Measurements from ENCODE around the gene CLEC18B.
"Not testable (repeated sequence)": the region's sequence is repeated elsewhere in the genome, so short reads cannot be mapped to it uniquely, and the experiment has no call there.

The CLEC18B gene

DNA sequence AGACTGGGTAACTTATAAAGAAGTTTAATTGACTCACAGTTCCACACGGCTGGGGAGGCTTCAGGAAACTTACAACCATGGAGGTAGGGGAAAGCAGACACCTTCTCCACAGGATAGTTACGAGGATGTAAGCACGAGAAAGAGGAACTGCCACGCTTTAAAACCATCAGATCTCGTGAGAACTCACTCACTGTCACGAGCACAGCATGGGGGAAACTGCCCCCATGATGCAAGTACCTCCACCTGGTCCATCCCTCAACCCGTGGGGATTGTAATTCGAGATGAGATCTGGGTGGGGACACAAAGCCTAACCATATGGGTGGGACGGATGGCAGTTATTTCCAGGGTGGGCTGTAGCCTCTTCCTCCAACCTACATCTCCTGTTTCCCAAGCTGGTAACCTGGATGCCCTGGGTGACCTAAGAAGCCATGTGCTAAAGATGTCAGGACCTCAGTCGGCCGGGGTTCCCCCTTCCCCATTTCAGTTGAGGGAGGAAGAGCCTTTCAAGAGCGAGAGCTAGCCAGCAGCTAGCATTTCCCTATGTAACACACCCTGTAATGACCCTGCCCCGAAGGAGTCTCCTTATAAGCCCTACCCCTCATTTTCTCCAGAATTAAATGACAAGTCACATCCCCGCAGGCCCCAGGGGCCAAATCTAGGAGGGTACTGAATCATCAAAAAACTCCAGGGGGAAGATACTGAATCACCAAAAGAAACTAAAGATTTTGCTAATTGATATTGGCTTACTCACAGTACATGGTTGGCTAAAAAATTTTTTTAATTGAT lies 16.9 kb downstream of the CLEC18B start:
- not testable (repeated sequence) for DNase-seq

DNA sequence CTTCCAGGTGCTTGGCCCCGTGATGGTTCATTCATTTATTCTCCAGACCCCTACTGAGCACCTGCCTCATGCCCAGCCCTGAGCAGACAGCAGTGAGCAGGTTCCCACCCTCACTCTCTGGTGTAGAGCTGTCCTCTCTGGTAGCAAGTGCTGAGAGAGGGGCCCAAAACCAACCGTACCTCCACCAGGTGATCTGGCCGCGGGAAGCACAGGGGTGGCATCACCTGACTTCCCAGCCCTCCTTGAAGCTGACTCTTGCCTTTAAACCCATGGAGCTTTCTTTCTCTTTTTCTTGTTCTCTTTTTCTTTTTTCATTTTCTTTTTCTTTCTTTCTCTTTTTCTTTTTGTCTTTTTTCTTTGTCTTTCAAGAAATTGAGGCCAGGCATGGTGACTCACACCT lies 21.0 kb downstream of the CLEC18B start:
- not testable (repeated sequence) for DNase-seq

DNA sequence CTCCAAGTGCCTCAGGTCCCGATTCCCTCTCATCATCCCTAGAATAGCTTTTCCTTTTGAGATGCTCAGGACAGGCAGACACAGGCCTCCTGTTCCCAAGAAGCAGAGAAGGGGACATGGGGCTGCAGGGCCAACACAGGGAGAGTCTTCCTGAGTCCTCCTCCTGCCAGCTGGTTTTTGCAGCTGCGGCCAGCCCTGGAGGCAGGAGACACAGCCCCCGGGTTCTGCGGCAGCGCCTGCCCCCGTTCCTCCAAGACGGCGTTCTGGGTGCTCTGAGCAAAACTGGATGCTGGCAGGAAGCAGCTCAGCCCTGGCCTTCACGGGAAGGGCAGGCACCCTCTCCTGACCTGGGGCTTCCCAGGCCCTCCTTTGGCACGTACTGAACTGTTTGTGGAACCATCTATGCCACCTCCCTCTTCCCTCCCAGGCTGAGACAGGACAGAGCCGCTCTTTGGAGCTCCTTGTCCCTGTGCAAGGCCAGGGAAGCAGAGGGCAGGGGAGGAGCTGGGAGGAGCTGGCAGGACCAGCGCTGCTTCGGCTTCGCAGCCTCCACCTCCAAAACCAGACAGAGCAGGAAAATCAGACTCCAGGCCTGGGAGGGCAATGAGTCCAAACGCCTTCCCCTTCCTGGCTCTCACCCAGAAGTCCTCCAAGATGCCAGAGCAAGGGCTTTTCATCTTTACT lies 22.9 kb downstream of the CLEC18B start:
- DNase-seq, result not testable (repeated sequence)

DNA sequence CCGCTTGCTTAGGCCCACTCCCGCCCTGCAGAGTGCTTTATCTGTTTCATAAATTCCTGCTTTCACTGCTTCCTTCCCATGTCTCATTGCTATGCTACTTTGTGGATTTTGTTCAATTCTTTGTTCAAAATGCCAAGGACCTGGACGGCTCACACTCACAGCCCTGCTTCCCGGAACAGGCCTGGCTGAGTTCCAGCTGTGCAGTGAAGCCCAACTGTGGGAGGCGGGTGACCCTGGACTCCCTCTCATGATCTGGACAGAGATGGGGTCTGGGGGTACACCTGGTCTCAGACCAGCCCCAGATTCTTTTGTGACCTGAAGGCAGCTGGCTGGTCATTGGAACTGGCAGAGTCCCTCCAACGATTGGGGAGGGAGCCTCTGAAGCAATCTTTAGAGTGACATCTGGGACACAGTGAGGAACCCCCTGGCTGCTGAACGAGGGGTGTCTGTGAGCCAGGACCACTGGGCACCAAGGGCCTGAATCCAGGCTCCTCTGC lies 24.7 kb downstream of the CLEC18B start:
- not testable (repeated sequence) for DNase-seq

DNA sequence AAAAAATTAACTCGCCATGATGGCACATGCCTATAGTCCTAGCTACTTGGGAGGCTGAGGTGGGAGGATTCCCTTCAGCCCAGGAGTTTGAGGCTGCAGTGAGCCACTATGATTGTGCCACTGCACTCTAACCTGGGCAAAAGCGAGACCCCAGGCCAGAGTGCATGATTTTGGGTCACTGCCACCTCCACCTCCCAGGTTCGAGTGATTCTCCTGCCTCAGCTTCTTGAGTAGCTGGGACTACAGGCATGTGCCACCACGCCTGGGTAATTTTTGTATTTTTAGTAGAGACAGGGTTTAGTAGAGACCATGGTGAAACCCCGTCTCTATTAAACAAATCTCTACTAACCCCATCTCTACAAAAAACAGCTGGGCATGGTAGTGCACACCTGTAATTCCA lies 26.7 kb downstream of the CLEC18B start:
- DNase-seq, result not testable (repeated sequence)

DNA sequence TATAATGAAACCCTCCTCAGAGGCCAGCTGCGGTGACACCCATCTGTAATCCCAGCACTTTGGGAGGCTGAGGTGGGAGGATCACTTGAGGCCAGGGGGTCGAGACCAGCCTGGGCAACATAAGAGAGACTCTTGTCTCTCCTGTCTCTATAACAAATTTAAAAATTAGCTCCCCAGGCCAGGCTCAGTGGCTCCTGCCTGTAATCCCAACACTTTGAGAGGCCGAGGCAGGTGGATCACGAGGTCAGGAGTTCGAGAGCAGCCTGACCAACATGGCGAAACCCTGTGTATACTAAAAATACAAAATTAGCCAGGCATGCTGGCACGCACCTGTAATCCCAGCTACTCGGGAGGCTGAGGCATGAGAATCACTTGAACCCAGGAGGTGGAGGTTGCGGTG lies 27.1 kb downstream of the CLEC18B start:
- DNase-seq, result not testable (repeated sequence)

DNA sequence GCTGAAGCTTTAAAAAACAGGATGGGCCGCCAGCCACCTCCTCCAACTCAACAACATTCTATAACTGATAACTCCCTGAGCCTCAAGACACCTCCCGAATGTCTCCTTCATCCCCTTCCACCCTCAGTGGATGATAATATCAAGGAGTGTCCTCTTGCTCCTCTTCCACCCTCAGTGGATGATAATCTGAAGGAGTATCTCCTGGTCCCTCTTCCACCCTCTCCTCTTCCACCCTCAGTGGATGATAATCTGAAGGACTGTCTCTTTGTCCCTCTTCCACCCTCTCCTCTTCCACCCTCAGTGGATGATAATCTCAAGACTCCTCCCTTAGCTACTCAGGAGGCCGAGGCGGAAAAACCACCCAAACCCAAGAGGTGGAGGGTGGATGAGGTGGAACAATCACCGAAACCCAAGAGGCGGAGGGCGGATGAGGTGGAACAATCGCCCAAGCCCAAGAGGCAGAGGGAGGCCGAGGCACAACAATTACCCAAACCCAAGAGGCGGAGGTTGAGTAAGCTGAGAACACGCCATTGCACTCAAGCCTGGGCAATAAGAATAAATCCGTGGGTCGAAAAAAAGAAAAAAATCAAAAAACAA lies 29.7 kb downstream of the CLEC18B start:
- not testable (repeated sequence) for DNase-seq

DNA sequence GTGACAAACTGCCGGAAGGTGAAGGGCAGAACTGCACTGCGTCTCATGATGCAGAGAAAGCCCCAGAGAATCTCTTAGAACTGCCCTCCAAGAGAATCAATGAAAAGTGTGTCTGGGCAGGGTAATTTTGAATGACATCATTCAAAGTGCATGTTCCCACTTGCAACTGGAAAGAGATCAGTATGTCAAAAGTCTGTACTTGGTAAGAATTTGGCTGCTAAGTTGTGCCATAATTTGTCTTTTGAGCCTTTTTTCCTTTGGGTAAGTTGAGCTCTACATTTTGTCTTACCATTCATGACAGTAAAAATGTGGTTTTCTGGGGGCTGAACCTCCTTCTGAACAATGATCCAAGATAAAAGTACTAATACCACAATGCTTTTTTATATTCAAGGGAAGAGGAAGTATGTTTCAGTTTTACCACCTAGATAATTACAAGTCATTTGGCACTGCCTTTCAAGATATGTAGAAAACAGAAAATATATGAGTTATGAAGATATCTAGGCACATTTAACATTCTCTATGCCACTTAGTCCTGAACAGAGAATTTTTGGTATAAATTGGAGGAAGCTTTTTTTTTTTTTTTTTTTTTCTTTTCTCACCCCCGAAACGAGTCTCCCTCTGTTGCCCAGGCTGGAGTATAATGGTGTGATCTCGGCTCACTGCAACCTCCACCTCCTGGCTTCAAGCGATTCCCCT lies 38.8 kb downstream of the CLEC18B start:
- DNase-seq, result not testable (repeated sequence)

DNA sequence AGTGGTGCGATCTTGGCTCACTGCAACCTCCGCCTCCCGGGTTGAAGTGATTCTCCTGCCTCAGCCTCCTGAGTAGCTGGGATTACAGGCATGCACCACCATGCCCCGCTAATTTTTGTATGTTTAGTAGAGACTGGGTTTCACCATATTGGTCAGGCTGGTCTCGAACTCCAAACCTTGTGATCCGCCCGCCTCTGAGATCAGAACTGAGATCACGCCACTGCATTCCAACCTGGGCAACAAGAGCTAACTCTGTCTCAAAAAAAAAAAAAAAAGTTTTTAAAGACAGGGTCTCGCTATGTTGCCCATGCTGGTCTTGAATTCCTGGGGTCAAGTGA lies 47.5 kb downstream of the CLEC18B start:
- not testable (repeated sequence) for DNase-seq

DNA sequence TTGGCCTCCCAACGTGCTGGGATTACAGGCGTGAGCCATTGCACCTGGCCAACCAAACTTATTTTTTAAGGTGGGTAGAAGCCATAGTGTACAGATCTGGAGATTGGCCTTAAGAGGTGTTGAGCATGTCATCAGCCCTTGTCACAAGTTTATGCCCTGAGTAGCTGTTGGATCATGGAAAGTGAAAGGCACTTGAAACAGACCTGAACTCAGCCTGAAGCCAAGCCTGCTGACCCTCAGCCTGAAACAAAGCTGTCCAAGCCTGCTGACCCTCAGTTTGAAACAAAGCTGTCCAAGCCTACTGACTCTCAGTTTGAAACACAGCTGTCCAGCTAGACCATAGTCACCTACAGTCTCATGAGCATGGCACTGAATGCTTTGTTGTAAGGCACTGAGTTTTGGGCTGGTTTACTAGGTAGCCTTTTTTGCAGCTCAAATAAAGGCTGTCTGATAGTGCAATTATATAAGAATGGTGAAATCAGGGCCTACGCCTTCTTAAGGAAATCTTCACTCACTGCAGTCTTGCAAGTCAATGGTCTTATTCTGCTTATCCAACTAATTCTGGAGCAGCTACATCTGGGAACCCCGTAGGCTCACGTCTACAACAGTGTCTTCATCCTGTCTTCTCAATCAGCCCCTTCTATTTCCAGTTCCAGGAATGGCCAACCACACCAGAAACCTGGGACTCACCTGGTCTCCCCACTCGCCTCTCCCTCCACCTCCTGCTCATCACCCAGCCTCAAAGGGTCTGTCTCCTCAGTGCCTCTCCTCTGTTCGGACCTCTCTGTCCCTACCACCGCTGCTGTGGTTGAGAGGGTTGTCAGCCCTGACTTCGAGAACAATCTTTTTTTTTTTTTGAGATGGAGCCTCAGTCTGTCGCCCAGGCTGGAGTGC lies 48.1 kb downstream of the CLEC18B start:
- no peak for DNase-seq

DNA sequence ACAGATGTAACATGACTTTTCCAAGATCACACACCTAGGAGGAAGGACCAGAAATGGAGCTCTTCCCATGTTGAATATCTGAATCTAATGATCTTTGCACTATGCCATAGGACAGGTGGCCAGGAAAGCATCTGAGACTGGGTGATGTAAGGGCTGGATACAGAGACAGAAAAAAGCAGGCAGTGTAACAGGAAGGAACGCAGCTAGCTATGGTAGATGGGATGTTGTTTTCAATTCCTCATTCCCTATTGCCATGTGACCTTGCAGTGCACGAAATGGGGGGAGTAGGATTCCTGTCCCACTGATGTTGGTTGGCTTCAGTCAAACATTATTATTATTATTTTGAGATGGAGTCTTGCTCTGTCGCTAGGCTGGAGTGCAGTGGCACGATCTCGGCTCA lies 48.9 kb downstream of the CLEC18B start:
- DNase-seq, result no peak

DNA sequence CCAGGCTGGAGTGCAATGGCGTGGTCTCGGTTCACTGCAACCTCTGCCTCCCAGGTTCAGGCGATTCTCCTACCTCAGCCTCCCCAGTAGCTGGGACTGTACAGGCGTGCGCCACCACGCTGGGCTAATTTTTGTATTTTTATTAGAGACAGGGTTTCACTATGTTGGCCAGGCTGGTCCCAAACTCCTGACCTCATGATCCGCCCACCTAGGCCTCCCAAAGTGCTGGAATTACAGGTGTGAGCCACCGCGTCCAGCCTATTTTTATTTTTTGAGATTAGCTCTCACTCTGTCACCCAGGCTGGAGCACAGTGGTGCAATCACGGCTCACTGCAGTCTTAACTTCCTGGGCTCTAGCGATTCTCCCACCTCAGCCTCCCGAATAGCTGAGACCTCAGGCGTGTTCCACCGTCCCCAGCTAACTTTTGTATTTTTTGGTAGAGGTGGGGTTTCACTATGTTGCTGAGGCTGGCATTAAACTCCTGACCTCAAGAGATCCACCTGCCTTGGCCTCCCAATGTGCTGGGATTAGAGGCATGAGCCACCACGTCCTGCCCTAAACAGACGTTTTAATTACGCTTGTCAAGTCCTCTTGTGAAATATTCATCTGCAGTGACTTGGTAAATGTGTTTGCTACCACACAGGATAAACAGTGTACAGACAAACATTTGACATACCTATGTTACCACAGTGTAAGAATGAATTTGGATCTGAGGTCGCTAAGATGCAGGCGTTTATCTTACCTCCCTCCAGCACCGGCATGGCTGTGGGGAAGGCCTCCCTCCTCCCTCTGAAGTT lies 50.7 kb downstream of the CLEC18B start:
- not testable (repeated sequence) for DNase-seq

DNA sequence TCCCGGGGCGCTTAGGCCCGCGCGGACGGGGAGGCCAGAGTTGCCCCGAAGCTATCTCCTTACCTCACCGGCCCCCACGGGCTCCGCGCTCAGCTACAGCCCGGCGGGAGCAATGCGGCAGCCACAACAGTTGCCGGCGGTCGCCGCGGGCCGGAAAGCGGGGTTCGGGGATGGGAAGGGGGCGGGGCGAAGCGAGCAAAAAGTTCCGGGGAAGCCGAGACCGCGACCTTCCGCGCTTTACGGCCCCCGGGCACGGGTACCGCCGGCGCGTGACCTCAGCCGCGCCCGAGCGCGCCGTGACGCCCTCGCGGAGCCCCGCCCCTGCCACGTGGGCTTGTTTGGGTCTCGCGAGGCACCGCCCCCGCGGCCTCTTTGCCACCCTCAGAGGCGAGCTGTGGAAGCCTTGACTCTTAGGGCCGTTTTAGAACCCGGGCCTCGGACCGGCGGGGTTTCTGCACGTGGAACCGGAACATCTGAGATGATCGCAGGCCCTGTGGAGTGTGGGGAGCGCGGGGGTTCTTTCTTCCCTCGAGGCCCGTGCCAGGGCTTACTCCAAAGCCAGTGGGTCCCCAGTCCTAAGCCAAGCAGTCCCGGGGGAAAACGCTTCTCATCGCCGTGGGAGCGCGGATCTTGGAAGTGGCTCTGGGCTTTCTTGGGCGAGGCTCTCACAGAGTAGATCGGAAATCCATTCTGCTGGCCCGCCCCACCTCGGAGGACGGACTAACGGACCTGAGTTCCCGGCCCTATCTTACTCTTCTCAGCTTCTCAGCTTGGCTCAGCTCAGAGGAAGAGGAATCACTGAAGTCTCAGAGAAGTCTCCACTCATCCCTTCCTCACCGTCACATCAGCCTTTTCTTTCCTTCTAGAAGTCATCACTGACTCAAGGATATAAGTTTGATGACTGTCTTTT lies 53.0 kb downstream of the CLEC18B start:
- peak; percentile 30 to 89 for DNase-seq

DNA sequence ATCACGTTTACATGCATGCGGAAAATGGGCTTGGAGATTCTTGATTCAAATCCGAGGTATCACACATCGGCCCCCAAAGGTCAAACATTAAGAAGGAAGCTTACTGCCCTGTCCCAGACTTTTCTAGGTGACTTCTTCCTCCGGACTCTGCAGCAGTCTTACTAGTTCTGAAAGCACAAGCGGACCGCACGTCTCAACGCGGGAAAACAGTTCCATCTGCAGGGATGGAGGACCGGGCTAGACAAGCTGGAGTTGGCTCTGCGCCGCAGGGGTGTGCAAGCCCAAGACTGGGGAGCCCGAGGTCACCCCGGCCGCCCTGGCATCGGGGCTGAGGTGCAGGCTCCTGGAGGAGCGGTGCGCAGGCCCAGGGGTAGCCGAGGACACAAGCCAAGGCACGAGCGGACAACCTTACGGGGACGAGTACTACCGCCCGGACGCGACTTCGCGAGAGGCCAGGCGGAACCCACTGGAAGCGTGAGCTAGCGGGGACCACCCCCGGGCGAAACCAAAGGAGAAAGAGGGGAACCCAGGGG lies 53.7 kb downstream of the CLEC18B start:
- not testable (repeated sequence) for DNase-seq

DNA sequence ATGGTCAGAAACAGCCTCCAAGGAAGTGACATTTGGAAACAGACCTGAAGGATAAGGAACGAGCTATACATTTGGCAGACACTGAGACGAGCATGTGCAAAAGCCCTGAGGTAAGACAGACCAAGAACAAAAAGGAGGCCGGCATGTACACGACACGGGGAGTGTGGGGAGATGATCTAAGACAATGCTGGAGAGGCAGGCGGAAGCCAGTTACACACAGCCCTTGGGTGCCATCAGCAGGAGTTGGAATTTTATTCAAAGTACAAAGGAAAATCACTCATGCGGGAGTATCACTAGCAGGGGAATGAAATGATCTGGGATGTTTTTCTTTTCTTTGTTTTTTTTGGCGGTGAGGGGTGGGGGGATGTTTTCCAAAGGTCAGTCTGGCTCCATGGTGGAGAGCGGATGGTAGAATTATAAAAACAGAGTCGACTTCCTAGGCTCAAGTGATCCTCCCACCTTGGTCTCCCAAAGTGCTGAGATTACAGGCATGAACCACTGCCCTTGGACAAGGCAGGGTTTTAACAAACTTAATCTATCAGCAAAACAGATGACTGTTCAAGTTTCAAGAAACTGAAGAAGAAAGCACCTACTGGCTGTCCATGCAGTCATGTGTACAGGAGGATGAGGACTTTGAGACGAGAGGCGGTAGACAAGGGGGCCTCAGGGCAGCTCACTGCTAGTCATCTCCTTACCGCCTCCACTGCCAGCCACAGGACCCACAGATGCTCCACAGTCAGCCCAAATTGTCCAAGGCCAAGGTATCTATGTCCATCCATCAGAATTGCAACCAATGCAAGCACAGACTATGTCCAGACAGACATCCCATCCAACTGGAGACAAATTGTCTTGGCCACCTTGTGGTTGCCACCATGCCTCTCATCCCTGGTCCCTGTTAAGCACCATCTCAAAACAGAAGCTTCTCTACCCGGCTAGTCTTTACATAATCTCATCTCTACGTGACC lies 59.4 kb downstream of the CLEC18B start:
- not testable (repeated sequence) for DNase-seq

Data from cerebellar nuclear complex (tissue), 1 donor.